OCI-LY7 (cell line): ENCODE data around the gene LILRA2.

Experiments used
- EZH2phosphoT487 ChIP-seq: fragments of 200-600 bp; sonication (generic); IDR thresholded peaks from 2 replicates; pipeline ENCODE4 v1.6.1; 2018; ENCODE audit warnings: low read depth, borderline replicate concordance, mild to moderate bottlenecking, mixed run types, antibody characterized with exemption, low read length, moderate library complexity, mixed read lengths
- TF ChIP-seq, protein P1 (sequence below): fragments of 200-600 bp; sonication (generic); conservative IDR thresholded peaks from 2 replicates; pipeline ENCODE4 v1.5.1; 2014; ENCODE audit warnings: mild to moderate bottlenecking, antibody characterized with exemption, low read length, moderate library complexity, mixed read lengths

GRCh38 chr19:54552913-54553310, 20.7 kb upstream of the LILRA2 start:
- TF ChIP-seq, protein P1, sequence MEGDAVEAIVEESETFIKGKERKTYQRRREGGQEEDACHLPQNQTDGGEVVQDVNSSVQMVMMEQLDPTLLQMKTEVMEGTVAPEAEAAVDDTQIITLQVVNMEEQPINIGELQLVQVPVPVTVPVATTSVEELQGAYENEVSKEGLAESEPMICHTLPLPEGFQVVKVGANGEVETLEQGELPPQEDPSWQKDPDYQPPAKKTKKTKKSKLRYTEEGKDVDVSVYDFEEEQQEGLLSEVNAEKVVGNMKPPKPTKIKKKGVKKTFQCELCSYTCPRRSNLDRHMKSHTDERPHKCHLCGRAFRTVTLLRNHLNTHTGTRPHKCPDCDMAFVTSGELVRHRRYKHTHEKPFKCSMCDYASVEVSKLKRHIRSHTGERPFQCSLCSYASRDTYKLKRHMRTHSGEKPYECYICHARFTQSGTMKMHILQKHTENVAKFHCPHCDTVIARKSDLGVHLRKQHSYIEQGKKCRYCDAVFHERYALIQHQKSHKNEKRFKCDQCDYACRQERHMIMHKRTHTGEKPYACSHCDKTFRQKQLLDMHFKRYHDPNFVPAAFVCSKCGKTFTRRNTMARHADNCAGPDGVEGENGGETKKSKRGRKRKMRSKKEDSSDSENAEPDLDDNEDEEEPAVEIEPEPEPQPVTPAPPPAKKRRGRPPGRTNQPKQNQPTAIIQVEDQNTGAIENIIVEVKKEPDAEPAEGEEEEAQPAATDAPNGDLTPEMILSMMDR: no peak
- TF ChIP-seq EZH2phosphoT487: no peak
